HG02938 (cell line): Measurements from ENCODE around the gene PLEKHH1.
"Not testable (repeated sequence)": the region's sequence is repeated elsewhere in the genome, so short reads cannot be mapped to it uniquely, and the experiment has no call there.

ENCODE experiments used
- ATAC-seq: cut with Tn5 transposase; IDR thresholded peaks from one replicate; pipeline ENCODE4 v1.9.1; 2021; ENCODE audit warnings: mild to moderate bottlenecking, moderate library complexity; ENCODE audit not compliant: unreplicated experiment

Gene PLEKHH1

DNA sequence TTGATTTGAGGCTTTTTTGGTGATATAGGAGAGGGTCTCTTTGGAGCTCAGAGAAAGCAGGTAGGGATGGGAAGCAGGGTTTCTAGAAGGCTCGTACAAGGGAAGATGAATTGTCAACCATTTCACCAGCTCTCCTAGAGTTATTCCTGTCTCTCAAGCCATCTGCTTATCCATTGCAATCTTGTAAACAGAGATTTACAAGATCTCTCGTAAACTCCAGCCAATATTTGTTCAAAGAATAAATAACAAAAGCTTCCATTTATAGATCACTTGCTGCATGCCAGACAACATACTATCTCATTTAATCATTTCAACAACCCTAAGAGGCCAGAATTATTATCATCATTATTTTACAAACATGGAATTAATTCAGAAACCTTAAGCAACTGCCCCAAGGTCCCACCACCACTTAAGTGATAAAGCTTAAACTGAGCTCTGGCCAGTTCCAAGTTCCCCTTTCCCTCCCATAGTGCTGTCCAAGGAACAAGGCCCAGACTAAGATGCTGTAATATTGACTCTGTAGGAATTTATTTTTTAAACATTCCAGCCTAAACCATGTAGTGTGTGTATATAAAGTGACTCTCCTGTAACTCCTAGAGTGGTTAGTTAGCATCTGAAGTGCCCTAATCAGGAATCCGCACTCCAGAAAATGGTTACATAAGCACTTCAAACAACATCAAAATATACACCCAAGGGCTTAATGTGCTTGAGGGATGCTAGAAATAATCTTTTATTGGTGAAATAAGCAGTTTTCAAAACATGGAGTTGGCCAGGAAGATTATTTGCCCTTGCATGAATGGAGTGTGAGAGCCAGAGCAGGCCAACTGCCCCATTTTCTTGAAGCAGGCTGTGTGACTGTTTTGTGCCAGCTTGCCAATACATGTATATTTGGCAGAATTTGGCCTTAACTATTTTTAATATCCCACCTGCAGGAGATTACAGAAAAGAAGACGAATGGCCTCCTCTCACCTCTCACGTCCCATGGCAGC lies 2.8 kb upstream of the PLEKHH1 start:
- ATAC-seq: no peak

DNA sequence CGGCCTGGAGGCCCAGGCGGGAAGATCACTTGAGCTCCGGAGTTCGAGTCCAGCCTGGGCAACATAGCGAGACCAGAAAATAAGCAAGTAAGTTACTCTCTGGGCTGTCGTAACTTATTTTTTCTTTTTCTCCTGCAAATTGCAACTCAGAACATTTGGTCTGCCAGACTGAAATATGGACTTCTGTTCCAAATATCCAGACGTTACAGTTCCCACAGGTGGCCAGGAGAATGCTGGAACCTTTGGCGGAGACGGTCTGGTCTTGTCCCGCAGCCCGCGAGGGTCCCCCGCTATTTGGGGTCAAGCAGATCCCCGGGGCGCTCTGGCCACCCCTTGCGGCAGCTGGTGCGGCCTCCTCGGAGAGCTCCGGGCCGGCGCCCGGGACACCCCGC lies 488 bp upstream of the PLEKHH1 start:
- no peak for ATAC-seq

DNA sequence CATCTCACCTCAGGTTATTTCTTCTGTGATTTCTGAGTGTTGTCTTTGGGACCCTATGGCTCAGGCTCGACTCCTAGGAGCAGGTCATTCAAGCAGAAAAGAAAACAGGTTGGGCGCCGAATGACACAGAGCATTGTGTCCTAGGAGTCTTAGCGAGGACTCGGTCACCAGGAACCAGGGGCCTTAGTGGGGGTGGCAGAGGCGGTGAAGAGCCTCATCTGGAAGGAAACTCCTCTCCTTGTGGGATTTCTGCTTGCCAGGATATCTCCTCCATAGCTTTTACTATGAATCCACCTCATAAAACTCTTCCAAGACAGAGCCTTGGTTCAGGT lies 630 bp downstream of the PLEKHH1 start:
- ATAC-seq: no peak

DNA sequence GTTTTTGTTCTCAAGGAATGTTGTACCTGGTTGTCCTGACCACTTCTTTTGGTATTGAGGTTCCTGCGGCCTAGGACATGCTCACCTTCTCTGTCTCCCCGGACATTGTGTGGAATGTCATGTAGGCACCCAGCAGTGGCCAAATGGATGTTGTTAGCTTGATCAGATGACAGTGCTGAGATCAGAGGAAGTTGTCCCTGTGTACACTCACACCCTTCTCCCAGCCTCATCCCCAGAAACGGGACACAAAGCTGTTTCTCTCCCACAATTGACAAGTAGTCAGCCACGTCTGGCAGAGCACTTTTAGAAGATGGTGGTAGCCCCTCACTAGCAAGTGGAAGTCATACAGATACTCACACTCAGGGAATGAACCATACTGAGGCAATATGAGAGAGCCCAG lies 3.0 kb downstream of the PLEKHH1 start:
- ATAC-seq: no peak

DNA sequence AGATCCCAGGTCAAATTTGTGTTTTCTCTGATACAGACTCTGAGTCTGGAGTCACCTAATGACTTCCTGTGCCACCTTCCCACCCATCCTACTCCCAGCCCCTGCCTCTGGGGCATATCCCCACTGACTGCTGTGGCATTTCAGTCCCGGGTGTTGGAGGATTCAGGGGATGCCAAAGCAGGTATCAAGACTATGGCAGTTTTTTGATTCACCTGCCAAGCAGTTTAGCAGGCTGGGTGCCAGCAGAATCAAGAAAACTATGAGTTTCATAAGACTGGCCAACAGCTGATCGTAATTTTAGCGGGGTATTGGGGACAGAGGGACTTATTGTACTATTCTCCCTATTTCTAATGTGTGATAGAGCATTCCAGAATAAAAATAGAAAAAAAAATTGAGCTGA lies 4.6 kb downstream of the PLEKHH1 start:
- ATAC-seq: no peak

DNA sequence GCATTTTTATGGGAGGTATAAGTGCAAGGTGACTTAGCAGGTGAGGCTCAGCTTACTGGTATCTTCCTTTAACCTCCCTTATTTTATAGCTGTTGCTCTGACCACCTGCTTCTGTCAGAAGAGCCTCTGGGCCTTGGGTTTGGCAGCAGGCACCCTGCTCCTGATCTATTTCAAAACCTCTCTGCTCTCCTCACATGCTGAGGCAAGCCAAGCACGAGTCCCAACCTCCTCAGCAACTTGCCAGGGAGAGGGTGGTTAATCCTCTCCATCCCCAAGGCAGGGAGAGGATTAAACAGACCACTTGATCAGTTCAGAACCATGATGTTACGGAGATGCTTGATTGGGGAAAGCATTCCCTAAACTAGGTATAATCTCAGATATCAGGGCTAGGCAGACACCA lies 5.4 kb downstream of the PLEKHH1 start:
- ATAC-seq: no peak

DNA sequence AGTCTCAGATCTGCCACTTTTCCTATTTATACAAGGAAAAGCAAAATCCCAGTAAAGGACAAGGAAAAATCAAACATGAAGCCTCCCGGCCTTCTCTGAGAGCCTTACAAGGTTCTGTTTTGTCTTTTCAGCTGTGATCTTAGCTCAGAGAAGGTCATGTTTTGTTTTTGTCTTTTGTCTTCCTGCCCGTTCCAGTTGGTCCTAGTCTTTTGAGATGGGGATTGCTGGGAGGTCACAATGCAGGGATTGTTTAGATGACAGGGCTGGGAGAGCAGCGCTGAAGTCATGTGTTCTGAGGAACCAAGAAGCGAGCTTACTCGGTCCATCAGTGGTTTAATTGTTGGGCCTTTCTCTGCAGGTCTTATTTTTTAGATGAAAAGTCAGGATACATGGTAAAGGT lies 6.0 kb downstream of the PLEKHH1 start:
- ATAC-seq: no peak

DNA sequence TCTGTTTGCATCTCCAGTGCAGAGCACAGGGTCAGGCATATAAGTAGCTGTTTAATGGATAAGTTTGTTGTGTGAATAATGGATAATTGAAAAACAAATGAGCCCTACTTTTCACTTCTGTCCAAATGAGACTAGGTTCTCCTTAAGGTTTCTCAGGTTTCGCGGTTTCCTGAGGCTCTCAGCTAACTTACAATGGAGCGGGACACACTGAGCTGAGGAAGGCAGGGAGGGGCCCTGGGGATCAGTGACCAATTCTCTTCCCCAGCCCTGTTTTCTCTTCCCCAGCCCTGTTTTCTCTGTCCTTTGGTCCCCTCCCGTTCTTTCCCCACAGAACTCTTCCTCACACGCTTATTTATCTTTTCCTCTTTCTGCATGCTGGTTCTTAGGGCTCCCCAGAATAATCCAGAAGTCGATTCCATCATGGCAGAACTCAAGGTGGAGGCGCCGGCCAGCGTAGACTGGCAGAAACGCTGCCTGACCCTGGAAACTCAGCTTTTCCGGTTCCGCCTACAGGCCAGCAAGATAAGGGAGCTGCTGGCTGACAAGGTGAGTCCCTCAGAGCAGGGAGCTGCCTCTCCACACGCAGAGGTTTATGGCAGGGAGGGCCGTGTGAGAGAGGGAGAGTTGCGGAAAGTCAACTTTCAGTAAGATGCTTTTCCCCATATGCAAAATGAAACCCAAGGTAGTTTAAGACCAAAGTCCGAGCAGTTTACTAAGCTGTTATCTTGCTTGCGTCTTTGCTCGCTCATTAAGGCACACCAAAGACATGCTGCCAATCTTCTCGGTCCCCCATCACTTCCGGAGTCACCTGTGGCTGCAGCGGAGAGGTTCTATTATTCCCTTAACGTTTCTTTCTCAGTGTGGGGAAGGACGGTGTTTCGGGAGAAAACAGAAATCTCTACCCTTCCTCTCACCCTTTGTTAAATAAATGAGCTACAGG lies 8.6 kb downstream of the PLEKHH1 start:
- no peak for ATAC-seq

DNA sequence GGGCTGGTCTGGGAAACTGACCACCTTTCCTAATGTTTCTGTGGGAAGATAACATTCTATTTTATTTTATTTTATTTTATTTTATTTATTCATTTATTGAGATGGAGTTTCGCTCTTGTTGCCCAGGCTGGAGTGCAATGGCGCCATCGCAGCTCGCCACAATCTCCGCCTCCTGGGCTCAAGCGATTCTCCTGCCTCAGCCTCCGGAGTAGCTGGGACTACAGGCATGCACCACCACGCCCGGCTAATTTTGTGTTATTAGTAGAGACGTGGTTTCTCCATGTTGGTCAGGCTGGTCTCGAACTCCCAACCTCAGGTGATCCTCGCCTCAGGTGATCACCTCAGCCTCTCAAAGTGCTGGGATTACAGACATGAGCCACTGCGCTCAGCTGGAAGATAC lies 9.5 kb downstream of the PLEKHH1 start:
- not testable (repeated sequence) for ATAC-seq

DNA sequence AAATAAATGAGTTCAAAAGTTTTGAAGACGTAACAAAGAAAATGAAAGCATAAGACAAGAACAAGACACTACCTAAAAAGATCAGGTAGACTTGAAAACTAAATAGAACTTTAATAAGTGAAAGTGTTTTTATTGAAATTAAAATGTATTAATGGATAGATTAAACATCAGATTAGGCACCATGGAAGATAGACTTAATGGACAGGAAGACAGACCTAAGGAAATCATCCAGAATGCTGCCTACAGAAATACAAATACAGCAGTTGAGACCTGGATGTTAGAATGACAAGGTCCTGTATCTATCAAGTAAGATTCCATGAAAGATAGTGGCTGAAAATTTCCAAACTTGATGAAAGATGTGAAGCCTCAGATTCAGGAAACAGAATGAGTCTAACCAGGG lies 11.5 kb downstream of the PLEKHH1 start:
- no peak for ATAC-seq

DNA sequence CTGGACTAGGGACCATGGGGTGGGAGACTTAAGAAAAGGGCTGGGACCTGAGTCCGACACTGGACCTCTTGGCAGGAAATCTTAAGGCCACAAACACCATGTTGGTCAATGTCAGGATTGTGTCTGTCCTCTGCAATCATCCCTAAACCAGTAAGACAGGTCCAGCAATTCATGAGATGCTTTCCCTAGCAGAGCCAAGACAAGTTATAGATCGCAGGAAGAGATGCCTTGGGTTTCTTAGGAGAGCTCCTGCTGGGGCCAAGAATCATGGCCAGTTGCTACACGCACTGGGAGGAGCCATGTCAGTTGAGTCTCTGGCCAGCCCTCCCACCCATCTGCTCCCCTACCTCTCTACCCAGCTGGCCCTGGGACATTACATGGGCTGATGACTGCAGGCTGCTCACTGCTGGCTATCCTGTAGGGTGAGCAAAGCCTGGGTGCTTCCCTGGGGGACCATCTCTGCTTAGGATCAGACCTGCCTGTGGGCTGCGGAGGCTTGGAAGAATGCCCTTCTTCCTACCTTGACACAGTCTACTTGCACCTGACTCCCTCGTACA lies 14.2 kb downstream of the PLEKHH1 start:
- ATAC-seq: no peak

DNA sequence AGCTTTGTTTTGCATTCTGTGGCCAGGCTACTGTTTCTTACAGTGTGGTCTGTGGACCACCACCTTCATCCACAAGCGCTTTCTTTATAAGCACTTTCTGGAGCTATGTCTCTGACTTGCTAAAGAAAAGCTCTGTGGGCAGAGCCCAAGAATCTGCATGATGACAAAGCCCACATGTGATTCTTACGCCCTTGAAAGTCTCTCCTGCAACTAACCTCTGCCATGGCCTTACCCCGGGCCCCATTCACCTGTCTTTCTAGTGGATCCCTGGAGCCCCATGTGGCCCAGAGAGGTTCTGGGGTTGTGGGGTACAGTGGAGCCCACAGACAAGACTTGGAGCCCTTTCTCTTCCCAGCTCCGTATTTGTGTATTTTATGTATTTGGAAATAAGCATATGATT lies 16.6 kb downstream of the PLEKHH1 start:
- ATAC-seq: no peak

DNA sequence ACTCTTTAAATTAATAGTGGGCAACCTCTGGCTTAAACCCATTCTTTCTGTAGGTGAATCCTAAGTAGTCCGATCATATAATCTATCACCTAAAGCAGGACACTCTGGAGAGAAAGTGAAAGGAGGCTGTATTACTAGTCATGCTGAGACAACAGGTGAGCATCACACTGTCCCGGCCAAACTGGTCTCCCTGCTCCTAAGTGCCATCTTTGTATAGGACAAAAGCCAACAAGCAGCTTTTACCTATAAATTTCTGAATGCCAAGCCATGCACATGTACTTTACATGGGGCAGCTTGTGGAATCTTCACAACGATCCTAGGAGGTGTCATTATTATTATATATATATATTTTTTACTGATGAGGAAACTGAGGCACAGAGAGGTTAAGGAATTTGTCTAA lies 18.0 kb downstream of the PLEKHH1 start:
- no peak for ATAC-seq

DNA sequence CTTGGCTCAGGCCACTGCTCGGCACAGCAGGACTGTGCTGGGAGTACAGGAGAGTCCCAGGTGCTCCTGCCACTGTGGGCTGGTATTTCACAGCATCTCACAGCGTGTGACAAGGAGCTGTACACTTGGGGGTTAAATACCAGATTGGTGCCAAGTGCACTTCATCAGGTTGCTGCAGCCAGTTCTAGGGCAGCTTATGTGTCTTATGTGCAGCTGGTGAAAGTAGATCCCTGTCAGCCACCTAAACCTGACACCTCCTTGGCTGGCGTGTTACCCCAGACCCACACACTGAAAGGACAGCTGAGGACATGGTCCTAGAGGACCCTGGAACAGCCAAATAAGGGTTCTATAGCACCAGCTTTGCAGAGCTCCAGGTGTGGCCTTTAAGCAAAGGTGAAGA lies 18.9 kb downstream of the PLEKHH1 start:
- no peak for ATAC-seq

DNA sequence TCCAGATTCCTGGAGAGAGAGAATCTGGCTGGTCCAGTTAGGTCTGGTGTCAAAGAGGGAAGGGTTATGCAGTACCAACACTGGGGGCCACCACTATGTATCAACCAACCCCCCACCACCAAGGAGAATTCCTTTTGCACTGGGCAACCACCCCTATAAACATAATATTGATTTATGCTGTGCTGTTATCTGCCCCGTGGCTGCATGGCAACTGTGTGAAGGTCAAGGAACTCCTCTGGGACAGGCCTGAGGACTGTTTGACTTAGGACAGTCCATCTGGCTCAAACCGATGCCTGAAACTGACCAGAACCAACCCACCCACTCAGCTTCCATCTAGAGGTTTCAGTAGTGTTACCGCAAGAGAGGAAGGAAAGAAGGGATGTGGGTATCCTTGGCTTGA lies 20.5 kb downstream of the PLEKHH1 start:
- no peak for ATAC-seq

DNA sequence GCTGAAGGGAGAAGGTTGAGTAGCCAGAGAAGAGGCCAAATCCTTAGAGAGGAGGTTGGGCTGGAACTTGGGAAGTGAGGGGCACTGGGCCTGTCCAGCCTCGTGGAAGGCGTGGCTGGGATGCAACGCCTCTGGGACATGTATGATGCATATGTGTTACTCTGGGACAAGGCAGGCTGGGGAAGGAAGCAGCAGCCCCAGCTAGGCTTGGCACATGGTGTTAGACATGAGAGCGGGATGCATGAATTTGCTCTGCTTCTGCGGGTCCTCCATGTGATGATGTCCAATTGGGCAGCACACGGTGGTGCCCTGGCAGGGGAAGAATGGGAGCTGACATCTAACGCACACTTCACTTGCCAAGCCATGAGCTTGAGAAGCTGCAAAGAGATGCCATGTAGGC lies 21.3 kb downstream of the PLEKHH1 start:
- no peak for ATAC-seq

DNA sequence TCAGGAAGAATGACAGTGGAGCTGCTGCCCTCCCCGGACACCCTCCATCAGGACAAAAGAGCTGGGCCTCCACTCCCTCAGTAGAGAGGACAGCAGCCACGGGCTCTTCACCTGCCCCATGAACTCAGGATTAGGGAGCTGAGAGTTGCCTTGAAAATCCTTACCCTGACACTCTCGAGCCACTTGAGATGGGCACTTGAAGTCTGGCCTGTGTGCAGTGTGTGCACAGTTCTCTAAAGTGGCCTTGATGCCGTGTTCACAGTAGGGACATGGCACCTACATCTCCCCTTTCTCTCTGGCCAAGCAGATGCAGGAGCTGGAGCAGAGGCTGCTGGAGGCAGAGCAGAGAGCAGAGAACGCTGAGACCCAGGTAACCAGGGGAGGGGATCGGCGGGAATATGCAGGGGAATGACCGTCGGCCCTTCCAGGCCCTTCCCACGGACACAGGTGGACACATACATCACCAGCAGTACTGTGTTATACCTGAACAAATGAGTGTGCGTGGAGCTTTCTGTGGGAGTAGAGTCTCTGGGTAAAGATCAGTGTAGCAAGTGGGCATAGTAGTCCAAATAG lies 22.5 kb downstream of the PLEKHH1 start:
- no peak for ATAC-seq

DNA sequence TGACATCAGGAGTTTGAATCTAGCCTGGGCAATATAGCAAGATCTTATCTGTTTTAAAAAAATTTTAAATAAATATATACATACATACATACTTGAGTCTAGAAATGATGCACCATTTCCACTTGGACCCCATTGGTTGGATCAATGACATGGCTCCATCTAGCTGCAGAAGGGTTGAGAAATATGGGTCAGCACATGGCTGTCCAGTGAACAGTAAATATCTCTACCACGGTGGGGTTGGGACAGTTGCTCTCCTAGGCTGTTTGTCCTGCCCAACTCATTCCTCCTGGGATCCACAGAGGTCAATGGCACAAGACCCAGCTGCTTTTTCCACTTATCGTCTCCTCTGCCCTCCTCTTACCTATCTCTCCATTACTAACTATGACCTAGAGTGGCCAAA lies 23.6 kb downstream of the PLEKHH1 start:
- no peak for ATAC-seq

DNA sequence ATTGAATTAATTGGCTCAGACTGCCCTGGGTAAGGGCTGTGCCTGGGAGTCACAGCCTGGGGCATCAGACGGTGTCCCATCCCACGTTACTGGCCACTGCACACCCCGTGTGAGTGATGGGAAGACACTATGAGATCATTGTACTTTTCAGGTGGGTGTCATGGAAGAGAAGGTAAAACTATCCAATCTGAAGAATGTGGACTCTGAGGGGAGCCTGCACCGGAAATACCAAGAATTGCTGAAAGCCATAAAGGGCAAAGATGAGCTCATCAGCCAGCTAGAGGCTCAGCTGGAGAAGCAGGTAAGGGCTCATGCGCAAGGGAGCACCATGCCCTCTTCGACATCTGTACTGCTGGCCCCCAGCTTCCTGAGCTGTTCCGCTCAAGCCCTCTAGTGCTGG lies 24.0 kb downstream of the PLEKHH1 start:
- ATAC-seq: no peak

DNA sequence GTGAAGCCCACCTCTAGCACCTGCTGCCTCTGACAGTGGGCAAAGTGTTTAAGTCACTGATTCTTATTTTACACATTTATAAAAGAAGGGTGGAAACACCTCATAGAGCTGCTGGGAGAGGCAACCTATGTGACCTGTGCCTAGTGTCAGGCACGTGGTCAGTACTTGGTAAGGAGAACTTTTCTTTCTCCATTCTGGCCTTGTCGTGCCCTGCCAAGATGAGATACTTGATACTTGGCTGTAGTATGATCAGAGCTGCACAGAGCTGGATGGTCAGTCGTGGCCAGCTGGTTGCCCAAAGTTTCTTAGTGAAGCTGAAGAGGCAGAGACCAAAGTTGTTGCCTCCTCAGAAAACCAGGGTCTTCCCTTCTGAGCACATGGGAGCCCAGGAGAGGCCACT lies 24.6 kb downstream of the PLEKHH1 start:
- no peak for ATAC-seq

DNA sequence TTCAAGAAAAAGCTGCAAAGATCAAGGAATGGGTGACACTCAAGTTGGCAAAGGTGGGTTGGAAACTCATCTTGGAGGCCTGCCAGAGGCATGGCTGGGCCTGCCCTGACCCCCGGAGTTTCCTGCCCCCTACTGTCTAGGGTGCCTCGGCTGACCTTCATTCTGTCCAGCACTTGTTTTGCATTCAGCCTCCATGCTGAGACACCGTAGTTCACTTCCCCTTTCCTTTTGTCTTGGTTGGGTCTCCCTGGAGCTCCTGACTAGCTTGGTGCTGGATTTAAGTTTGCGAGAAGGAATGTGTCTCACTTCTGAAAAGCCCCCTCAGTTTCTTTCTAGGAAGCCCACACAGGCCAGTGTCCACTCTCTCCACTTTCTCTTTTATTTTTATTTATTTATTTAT lies 26.5 kb downstream of the PLEKHH1 start:
- no peak for ATAC-seq
